Activated T-cell treated with anti-CD3 and anti-CD28 coated beads for 48 hours (primary cell): Measurements from ENCODE around the gene NAT9.

Experiments
- DNase-seq: peaks from one replicate; pipeline ENCODE4 v3.0.0-alpha.2; 2020; ENCODE audit warnings: low read depth

NAT9 gene, protein sequence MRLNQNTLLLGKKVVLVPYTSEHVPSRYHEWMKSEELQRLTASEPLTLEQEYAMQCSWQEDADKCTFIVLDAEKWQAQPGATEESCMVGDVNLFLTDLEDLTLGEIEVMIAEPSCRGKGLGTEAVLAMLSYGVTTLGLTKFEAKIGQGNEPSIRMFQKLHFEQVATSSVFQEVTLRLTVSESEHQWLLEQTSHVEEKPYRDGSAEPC

DNA sequence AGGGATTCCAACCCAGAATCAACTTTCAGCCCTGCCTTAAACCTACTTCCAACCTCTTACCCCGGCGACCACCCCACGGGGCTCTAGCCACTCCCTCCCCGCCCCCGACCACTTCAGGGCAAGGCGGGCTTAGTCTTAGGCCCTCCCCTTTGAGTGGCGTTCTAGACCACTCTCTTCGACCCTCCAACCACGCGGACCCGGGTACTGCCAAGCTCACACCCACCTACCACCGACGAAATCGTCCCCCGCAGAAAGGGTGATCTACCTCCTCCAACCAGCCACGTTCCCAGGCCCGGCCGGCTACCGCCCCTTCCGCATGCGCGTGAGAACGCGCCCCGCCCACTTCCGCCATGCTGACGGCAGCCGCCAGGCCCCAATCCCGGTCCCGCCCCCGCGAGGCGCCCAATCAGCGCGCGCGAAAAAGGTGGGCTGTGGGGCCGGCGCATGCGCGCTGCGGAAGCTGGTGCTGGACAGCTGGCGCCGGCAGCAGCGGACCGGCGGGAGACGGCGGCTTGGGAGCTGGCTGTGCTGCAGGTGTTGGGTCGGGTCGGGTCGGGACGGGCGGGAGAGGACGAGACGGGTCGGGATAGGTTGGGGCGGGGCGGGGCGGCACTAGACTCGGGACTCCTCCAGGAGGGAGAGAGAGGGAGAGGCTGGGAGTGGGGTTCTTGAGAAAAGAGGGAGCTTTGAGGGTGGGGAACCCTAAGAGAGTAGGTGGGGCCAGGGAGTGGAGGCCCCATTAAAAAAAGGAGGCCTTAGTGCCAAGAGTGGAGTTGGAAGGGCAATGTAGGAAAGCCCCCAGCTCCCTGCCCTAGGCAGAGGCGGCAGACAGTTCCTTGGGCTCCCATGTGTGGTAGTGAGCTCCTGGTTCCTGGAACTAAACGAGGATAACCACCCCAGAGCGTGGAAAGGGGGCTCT lies at the start of gene NAT9:
NAT9 (minus strand) TSS at position 302 of the 919 bp plus-strand sequence. CDS start 647 bp downstream, outside the sequence.
- peak; percentile 100 for DNase-seq

DNA sequence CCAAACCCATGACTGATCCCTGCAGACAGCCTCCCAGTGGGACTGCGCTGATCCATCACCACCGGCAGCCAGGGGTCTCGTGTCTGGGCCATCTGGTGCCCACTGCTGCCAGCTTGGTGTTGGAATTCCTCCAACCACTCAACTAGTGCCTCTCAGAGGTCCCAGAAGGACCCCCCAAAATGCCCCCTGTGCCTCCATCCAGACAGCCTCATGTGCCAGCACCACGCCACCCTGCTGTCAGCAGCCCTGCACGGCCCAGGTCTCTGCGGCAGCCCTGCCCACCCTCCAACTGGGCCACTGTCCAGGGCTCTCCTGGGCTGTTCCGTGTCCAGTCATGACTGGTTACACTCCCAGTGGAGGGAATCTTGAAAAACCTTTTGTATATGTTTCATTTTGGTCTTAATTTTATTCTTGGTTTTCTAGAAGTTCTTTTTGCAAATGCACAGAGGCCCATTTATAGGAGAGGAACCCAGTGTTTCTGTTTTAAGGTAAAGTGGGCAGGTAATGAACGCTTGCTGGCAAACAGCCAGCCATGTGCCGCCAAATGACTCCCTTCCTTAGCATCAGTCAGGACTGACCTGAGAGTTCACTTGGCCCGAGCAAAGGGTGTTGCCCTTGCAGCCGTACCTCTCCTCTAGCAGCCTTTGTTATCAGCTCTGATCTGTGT lies 48.9 kb upstream of the NAT9 start:
- no peak for DNase-seq

DNA sequence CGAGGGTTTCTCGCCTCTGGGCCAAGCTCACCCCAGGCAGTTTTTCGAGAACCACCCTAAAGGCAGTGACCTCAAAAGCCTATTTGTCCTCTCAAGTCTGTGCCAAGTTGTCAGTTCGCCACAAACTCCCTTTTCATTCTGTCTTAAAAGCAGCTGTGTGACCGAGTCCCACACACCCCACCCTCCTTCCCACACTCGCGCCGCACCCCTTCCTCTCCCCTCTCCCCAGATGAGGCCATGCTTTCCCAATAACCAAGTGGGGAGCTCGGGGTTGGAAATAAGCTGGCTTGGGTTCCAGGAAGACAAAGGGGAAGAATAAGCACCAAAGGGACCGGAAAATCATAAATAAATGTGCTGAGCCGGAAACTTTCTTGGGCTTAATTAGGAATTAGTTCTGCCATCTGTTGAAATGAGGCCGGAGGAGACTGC lies 46.8 kb upstream of the NAT9 start:
- DNase-seq, result no peak

DNA sequence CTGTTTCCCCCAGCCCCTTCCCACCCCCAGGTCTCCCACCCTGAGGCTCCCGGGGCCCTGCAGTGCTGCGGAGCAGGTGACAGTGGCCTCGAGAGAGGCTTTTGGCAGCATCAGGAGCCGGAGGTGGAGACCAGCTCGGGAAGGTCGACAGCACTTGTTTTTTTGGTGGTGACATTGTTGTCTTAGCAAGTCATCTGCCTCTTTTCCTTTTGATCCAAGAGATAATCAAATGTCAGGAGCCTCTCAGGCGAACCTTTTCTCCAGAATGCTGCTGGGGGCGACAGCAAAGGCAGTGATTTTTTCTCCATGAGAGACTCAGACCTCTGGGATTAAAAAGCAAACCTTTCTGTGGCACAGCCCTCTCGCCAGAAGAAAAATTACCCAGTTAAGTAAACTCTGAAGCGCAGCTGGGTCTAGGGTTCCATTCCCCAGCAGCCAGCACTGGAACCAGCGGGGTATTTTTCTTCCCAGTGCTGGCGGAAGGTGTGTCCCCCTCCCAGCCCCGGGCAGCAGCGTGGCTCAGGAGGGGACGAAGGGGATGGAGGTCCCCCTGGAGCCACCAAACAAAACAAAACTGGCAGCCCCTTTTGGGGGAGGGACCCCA lies 46.3 kb upstream of the NAT9 start:
- no peak for DNase-seq

DNA sequence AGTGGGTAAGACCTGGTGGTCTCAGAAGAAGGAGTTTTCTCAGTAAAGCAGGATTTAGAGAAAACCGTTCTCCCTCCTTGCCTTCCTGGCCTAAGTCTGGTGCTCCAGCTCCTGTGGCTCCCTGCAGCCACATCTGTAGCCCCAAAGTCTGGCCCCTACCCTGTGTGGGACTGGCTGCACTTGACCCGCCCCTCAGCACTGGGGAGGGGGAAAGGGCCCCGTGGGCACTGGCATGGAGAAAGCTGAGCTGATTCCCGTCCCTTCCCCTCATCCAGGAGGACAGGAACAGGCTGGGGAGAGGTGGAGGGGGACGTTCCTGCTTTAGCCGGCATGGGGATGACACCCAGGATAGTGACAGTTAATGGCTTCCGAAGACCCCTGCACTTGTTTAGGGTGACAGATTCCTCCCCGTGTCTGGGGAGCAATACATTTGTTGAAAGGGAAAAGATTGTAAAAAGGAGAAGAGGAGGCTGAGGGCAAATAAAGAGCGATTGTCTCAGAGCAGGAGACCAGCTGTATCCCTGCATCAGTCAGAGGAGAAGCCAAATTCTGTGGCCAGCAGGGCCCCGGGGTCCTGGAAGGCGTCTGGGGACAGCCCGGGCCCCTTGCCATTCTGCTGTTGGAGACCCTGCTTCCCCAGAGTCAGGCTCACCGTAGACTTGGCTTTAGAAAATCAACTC lies 45.6 kb upstream of the NAT9 start:
- DNase-seq, result no peak

DNA sequence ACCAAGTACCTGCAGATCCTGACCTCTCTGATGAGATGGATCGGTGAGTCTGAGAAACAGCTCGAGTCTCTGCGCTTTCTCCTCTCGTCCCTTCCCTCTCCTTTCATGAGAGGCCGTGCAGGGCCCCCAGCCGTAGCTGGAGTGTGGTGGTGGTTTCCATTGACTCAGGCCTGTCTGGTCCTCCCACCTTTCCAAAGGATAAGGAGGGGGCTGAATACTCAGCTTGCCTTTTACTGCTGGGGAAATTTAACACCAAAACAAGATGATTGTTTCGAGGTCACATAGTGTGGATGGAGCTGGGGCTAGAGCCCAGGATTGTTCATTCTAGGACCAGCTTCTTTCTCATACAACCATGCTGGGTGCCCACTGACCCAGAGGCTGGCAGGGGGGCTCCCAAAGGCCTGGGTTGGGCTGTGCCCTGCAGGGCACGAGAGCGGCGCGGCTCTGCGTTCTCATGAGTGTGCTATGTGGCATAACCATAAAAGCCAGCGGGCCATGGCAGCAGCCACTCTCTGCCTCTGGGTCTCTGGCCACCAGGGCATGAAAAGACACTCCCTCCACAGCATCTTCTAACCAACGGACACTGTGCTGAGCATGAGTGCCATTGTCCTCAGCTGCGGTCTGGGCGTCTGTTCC lies 43.8 kb upstream of the NAT9 start:
- DNase-seq, result no peak

DNA sequence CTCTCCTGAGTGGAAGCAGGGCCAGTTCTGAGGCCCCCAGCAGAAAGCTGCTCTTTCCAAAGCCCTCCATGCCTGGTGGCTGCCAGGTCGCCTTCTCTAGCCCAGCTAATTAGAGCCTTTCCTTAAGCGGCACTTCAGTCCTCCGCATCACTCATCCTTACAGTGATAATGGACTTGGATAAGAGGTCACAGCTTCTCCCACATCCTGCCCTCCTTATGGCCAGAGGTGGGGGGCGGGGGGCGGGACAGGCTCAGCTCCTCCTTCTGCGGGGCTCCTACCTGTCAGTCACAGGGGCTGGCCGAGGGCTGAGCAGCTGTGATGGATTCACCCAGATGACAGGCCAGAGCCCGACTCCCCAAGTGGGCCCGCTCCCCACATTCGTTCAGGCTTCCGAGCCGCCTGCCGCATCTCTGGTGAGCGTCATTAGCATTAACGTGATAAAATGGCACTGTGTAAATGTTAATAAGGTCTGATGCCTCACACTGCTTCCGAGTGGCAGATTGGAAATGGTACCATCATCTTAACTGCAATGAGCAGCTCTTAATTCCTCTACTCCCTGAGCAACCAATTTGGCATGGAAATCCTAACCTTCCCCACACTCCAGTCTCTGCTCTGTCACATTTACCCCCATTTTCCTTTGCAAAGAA lies 42.3 kb upstream of the NAT9 start:
- DNase-seq, result no peak

DNA sequence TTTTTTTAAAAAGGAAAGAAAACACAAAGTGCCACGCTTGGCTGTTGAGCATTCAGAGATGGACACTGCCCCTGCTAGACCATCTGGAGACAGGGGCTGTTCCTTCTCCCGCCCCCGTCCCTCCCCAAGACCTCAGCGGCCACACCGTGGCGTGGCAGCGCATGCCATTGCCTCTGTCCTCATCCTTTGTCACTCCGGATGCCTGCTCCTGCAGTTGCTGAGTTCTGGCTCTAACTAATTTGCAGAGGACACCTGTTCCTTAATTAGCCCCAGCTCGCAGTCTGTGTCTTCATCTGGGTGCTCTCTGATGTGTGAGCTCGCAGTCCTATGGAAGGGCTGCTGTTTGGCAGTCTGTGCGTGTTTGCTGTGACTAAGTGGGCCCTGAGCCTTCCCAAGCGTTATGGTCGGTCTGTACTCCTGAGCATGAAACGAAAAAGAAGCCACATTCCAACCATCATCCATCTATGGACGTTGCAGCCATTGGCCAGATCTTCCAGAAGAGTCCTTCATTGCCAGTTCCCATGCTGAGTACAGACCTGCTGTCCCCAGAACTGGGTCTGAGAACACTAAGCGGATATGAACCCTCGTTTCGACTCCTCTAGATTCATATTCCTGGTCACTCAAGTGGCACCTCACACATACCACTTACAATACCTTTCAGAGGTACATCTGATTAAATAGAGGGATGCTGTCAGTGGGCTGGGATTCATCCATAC lies 40.9 kb upstream of the NAT9 start:
- DNase-seq, result no peak

DNA sequence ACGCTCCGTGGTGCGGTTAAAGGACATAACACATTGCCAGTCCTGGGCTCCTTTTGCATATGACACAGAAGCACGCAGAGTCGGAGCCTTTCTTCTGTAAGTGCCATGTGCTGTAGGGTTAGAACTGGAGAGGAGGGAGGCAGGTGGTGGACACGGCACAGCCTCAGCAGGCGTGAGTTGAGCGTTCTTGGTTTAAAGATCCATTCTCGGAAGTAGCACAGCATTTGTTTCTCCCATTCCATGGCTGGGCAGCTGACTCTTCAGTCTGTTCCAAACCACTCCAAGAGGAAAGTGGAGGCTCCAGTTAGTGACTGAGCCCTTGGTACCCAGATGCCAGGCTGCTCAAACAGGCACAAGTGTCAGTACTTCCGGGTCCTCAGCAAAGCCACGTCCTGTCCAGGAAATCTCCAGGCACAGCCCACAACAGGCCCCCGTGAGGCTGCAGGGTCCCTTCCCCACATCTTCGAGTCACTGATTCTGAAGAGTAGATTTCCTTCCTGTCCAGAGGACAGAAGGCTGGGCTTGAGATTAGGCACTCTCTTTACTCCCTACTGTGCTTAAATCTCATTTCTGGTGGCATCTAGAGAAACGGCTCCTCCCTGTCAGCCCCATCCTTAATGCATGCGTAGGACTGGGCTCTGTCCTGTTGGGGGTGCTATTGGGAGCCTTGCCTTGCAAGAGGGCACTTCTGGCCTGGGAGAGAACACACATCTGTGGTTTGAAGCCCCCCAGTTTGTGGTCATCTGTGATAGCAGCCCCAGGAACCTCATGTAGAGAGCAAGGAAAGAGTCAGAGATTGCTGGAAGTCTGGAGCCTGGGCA lies 39.6 kb upstream of the NAT9 start:
- no peak for DNase-seq

DNA sequence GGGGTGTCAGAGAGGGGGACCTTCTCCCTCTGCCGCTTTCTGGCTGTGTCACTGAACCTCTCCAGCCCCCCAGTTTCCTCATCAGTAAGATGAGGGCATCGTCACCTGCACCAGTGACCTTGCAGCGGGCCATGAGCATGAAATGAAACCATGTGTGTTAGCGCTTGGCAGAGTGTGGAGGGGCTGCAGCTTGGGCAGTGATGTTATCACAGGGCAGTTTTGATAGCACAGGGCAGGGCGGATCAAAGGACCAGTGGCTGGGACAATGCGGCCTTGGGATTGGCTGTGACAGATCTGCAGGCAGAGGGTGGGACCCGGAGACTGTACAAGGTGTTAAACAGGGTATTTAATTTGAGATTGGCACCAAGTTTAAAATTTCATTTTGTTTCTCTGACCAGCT lies 38.9 kb upstream of the NAT9 start:
- DNase-seq, result no peak

DNA sequence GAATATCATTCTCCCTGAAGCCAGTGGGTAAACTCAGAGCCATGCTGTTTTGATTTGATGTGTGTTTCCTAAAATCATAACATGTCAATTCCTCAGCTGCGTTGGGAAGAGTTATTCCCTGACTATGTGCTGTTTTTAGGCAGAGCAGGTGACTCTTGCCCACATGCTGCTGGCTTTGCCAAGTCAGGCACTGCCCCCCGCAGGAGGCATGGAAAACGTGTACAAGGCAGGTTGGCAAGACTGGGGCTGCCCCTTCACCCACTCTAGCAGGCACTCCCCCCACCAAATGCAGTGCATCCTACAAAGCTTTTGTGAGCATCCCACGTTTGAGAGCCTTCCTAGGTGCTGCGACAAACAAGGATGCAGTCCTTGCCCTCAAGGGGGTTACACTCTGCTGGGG lies 38.3 kb upstream of the NAT9 start:
- DNase-seq, result no peak

DNA sequence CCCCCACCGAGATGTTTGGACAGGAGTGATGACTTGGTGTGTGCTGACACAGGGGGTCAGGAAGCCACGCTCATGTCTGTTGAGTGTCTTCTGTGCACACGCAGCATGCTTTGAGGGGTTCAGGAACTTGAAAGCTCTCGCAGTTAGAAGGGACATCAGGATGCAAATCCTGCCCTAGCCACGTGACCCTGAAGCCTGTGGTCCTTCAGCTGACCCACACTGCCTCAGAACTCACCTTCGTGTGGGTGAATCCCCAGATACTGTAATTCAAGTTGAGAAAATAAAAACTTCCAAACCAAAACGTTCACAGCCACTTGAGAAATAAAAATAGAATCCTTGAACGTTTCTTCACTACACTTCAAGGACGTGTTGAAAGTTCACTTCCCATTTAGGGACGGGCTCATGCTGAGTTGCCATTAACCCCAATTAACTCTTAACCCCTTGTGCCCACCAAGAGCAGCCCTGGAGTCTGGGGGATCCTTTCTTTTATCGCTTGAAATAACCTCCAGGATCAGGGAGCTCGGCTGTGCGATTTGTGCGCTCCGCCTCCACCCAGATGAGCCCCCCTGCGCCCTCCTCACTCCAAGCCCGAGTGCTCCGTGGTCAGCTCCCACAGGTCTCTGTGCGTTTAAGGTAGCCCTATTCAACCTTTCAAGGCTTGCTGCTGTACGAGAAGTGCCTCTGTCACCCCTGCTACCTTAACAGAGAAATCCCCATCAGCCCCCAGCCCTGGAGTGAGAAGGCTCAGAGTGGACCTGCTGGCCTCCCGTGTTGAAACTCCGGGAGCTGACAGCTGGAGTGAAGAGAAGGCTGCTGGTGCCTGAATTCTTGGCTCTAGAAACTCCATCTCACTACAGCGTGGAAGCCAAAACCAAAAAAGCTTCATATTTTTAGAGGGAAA lies 36.2 kb upstream of the NAT9 start:
- DNase-seq, result no peak

DNA sequence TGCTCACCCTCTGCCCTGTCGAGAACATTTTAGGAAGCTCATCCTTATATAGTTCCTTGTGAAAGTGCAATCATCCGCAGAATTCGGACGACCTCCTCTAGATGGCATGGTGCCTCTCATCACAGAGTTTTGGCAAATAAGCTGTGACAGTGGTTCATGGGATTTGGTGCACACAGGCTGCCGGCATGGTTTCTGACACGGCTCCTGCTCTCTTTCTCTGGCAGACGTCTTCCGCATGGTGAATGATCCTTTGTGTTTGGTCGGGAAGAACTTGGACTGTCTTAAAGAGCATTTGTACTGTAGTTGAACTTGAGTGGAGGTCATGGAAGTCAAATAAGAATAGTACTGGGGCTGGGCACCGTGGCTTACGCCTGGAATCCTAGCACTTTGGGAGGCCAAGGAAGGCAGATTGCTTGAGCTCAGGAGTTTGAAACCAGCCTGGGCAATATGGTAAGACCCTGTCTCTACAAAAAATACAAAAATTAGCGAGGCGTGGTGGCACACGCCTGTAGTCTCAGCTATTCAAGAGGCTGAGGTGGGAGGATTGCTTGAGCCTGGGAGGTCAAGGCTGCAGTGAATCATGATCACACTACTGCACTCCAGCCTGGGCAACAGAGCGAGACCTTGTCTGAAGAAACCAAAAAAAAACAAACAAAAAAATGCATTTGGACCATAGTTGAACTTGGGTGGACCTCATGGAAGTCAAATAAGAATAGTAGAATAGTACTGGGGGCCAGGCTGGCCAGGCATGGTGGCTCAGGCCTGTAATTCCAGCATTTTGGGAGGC lies 34.7 kb upstream of the NAT9 start:
- DNase-seq, result no peak

DNA sequence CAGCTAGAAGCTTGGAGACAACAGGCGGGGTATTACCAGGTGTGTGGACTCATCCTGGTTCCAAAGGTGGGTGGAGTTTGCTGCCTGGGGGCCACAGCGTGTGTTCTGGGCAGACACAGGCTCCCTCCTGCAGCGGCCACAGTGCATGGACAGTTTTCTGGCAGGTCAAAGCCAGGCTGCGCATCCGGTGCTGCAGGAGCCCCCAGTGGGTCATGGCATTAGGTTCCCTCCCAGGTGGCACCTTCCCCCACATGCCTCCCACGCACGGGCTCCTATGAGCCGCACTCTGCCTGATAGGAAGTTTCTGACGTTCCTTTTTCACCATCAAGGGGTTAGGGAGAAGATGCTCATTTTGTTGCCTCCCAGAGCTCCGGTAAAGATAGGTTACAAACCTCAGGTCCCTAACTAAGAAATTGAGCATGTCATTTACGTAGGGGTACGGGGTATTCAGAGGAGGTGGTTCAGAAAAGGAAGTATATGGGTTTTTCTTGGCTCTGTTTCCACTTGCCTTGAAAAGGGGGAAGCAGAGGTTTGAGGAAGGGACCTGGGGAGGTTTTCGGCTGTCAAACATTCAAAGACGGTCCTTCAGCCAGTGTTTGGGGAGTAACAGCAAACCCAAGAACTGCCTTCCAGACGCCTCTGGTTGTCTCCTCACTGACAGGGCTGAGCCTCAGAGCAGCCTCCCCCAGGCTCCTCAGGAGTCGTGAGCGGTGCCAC lies 32.7 kb upstream of the NAT9 start:
- no peak for DNase-seq

DNA sequence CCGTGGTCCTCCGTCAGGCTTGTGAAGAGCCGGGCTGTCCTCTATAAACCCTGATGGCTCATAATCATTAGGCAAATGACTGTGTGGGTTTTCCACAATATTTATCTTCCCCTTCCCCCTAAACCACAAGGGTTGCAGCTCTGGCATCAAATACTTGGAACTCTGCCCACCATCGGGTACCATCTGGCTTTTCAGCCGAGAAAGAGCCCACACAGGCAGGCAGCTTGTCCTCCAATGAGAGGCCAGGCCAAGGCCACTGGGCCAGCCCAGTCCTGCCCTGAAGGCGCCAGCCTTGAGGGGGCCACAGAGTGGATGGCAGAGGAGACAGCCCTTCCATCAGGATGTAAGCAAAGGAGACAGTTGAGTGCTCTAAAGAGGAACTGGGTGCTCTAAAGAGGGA lies 31.8 kb upstream of the NAT9 start:
- DNase-seq, result no peak

DNA sequence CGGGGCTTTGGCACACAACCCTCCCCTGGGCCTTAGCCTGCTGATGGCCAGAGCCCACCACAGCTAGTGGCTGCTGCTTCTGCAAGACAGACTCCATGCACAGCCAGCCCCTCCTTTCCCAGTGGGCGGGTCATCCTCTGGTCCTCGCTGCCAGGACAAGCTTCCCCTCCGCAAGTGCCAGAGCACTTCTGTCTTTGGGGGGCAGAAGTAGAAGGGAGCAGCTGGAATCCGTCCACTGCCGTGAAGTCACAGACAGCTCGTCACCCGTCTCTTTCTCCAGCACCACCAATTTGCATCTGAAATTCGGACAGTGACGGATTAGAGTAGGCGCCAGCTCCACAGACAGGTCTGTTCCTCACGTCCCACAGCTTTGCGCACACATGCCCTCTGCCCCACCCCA lies 31.3 kb upstream of the NAT9 start:
- DNase-seq, result no peak

DNA sequence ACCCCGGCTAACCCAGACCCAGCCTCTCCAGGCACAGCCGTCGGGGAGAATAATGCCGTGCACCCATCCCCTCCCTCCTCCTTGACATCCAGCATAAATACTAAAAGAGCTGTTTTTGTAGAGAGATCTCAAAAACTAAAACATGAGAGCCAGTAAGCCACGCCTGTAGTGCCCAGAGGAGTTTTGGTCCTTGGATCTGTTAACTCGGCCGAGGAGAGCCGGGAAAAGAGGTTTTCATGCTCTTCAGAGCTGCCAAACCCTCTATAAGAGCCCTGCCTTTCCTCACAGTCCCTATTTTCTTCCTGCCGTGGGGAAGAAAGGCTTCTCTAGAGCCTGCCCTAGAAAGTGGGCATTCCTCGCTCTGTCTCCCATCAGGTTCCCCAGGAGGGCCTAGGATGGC lies 30.2 kb upstream of the NAT9 start:
- DNase-seq, result no peak
